H1 (cell line): ENCODE measurements around the gene DAAM1. TPM values are rescaled to one million over a fixed set of nuclear protein-coding genes. Genes with fewer than 3 reads are reported as not detected.

ENCODE experiments used
- BRCA1 ChIP-seq: IDR thresholded peaks from 2 replicates; pipeline ENCODE4 v1.6.1; 2012; ENCODE audit warnings: low read depth, low read length, improper control_type of control experiment
- CEBPB ChIP-seq: IDR thresholded peaks from 2 replicates; pipeline ENCODE4 v1.6.1; 2012; ENCODE audit warnings: low read depth, low read length
- CHD1 ChIP-seq: IDR thresholded peaks from 2 replicates; pipeline ENCODE4 v1.6.1; 2012; ENCODE audit warnings: low read depth, low read length, improper control_type of control experiment
- CHD7 ChIP-seq: fragments of 300-600 bp; sonication (generic); IDR thresholded peaks from 2 replicates; pipeline ENCODE4 v1.7.1; 2012; ENCODE audit warnings: low read length, moderate library complexity, mild to moderate bottlenecking, inconsistent platforms; ENCODE audit not compliant: insufficient replicate concordance
- CTBP2 ChIP-seq: IDR thresholded peaks from 2 replicates; pipeline ENCODE4 v1.7.0; 2011; ENCODE audit warnings: borderline replicate concordance, mild to moderate bottlenecking, moderate library complexity, mixed read lengths, low read length; ENCODE audit not compliant: insufficient read depth, insufficient read length
- EZH2 ChIP-seq: fragments of 200-600 bp; sonication (generic); IDR thresholded peaks from 2 replicates; pipeline ENCODE4 v1.7.1; 2012; ENCODE audit warnings: low read depth, mild to moderate bottlenecking, moderate library complexity, low read length, inconsistent platforms; ENCODE audit not compliant: severe bottlenecking
- HDAC6 ChIP-seq: IDR thresholded peaks from one replicate; pipeline ENCODE4 v1.7.1; 2012; ENCODE audit warnings: low read depth, mild to moderate bottlenecking, inconsistent platforms, low read length, moderate library complexity
- KDM1A ChIP-seq: fragments of 200-600, 300-600 bp; sonication (generic); IDR thresholded peaks from 2 replicates; pipeline ENCODE4 v1.7.1; 2016; ENCODE audit warnings: mild to moderate bottlenecking, low read length, borderline replicate concordance
- KDM4A ChIP-seq: IDR thresholded peaks from one replicate; pipeline ENCODE4 v1.7.1; 2012; ENCODE audit warnings: low read depth, mild to moderate bottlenecking, moderate library complexity, low read length, inconsistent platforms; ENCODE audit not compliant: severe bottlenecking
- SIRT6 ChIP-seq: IDR thresholded peaks from one replicate; pipeline ENCODE4 v1.7.1; 2012; ENCODE audit warnings: low read length, inconsistent platforms
- SRF ChIP-seq: IDR thresholded peaks from 2 replicates; pipeline ENCODE4 v1.6.1; 2011; ENCODE audit warnings: mild to moderate bottlenecking, low read depth, low read length, moderate library complexity
- TBP ChIP-seq: IDR thresholded peaks from 2 replicates; pipeline ENCODE4 v1.6.1; 2011; ENCODE audit warnings: low read depth, low read length, improper control_type of control experiment
- polyA plus RNA-seq, 7 experiments: library from polyadenylated mRNA; depleted of rRNA in 3 of 7; stranded (reverse) in 5 of 7; unstranded in 2 of 7; fragments of >200 nt in 5 of 7; fragments of 200-250 nt in 2 of 7; gene quantifications; 1 replicate in 5 of 7; 2 replicates in 1 of 7; 4 replicates in 1 of 7; pipeline versions ENCODE4 v1.2.1 to v1.2.3, GENCODE V29; 2011 to 2013; ENCODE audit warnings: missing spikeins in 2 of 7, mixed read lengths in 2 of 7
- total RNA-seq: library from RNA; stranded (reverse); fragmentation: NEBNext Ultra II Directional; extraction: Animal tissue kit (Norgen Biotek cat#: 25700); gene quantifications from 2 replicates; pipeline ENCODE4 v1.2.1, GENCODE V29; 2021

The DAAM1 gene
- total and polyA plus RNA-seq, 2 of the 8 experiments (the other 6 are each of a cell fraction or from before 2014, with no cell fraction given) = 5.0 to 44.9 TPM

GRCh38 chr14:59376686-59377085, 188.2 kb downstream of the DAAM1 start (continued):
- TF ChIP-seq CHD7 = no peak
- no peak for TF ChIP-seq CHD1
- TF ChIP-seq EZH2 = no peak
- no peak for TF ChIP-seq KDM4A
- TF ChIP-seq CEBPB = no peak
- no peak for TF ChIP-seq KDM1A
- no peak for TF ChIP-seq TBP
- TF ChIP-seq SRF = no peak
- TF ChIP-seq HDAC6 = no peak
- no peak for TF ChIP-seq BRCA1
- no peak for TF ChIP-seq CTBP2
- TF ChIP-seq SIRT6 = no peak
